ENCODE results near the gene DCTD.
"Not testable (repeated sequence)": the region's sequence is repeated elsewhere in the genome, so short reads cannot be mapped to it uniquely, and the experiment has no call there.

Gene DCTD

DNA sequence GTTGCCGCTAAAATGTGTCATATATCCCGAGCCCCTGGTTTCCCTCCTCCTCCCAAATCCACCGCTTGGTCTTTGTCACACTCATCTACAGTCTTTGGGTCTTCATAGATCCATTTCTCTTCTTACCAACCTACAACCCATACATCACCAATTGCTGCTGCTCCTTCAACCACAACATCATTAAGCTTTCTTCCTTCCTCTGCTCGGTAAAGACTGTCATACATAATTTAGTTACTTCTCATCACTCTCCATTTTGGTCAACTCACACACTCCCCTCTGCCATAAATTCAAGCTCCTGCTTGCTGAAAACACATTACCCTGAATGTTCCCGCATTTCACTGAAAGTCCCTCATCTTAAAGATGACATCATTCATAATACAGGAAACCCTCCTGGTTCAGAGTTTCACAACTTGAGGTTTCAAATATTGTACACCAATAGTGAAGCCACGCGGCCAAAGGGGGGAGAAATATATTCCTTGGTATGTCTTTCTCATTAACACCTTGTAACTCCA lies 1.7 kb upstream of the DCTD start:
- no peak for DNase-seq

- DNase-seq = no peak
Observed at GRCh38 chr4:182918044-182918607, 940 bp upstream of the DCTD start.

DNA sequence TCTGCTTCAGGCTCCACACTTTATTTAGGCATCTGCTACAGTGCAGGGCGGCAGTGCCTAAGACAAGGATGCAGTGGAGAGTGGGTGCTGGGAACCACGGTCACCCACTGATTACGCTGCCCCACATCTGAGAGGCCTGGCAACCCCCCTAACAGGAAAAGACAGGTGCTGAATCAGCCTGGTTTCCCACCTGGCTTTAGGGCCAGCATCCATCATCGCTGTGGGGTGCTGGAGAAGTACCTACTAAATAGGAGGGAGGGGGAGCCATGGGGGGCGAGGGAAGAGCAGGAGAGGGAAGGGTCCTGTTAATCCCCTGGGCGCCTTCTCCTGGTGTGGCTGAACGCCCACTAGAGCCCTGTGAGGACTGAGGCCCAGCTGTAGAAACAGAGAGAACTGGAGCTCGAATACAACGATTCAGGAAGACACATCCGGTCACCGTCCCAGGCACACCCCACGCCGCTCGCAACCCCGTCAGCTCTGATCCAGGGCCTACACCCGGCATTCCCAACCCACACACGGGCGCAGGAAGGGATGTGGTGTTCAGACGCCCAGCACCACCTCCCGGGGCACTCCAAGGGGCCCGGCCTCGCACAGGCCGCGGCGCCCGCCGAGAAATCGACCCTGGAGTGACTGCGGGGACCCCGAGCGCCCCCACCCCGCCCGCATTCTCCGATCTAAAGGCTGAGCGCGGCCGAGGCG lies 554 bp downstream of the DCTD start:
- no peak for DNase-seq

DNA sequence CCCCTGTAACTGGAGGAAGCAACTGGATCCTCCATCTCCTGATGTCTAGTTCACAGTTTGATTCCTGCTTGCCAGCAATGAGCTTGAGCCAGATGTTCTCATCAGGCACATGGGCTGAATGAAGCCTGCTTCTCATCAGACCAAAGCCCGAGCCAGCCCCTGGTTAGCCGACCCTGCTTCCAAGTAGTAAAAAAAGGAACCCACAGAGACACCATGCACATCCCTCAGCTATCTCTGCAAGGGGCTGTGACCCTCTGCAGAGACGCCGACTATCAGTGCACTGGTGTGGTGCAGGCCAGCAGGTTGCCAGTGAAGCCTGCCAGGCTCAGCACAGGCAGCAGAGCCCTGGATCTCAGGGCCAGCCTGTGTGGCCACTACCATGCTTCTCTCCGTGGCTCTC lies 2.8 kb downstream of the DCTD start:
- no peak for DNase-seq

DNA sequence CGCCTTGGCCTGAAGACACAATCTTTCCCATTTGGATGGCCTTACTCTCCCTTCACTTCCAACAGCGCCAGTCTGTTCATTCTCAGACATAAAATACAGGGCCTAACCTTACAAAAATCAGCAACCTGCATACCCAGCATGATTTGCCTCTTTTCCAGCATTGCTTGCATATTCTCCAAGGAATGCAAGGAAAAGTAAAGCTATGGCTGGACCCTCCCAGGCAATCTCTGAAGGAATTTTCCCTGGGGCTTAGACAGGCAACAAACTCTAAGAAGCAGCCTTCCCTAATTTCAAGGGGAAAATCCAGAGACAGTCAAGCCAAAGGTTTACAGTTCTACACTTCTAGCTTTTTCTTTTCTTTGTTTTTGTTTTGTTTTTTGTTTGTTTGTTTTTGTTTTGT lies 3.6 kb downstream of the DCTD start:
- DNase-seq = no peak

DNA sequence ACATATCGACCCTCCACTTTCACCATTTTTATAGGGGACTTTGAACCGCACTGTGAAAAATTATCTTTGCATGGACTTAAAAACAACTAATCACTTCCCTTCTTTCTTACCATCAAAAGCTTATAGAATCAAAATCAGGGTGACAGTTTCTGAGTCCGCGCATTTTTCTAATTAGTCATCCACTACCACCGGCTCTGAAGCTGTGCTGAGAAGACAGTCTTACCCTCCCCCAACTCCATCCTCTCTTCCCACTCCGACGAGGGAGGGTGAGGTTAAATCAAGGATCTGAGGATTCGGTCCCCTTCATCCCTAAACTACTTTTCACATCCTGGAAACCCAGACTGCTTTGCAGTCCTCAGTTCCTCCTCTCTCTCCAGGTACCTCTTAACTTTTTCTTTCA lies 4.2 kb downstream of the DCTD start:
- DNase-seq = no peak

GRCh38 chr4:182908124-182908523 lies 9.1 kb downstream of the DCTD start:
- no peak for DNase-seq

- DNase-seq = no peak
Observed at GRCh38 chr4:182907396-182907795, 9.8 kb downstream of the DCTD start.

DNA sequence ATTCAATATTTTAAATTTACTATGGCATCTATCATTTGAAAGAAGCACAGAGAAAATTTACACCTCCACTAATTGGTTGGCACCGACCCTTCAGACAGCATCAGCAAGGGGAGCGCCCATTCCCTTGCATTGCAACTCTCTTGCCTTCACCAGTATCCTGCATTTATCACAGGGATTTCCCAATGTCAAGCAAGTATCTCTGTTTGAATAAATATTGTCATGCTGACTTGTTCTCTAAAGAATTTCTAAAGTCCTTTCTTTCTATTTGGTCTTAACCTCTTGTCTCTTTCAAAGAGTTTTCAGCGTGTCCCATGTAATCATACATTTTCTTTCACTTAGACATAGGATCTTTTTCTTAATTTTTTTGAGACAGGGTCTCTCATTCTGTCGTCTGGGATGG lies 10.4 kb downstream of the DCTD start:
- DNase-seq = no peak

DNA sequence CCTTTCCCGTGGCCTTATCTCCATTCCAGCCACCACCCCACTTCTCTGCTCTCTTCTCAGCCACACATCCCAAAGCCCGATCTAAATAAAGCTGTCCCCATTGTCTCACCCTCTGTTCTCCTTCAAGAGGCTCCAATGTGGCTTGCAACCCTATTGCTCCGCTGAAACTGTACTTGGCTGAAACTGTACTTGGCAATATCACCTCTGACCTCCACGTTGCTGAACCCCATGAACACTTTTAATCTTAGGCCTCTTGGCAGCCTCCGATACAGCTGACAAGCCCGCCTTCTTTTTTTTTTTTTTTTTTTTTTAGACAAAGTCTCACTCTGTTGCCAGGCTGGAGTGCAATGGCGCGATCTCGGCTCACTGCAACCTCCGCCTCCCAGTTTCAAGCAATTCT lies 12.1 kb downstream of the DCTD start:
- no peak for DNase-seq

GRCh38 chr4:182904211-182904761 lies 12.9 kb downstream of the DCTD start:
- DNase-seq = no peak

- DNase-seq = no peak
Observed at GRCh38 chr4:182903013-182903412, 14.2 kb downstream of the DCTD start.

- no peak for DNase-seq
Observed at GRCh38 chr4:182901337-182901736, 15.8 kb downstream of the DCTD start.

DNA sequence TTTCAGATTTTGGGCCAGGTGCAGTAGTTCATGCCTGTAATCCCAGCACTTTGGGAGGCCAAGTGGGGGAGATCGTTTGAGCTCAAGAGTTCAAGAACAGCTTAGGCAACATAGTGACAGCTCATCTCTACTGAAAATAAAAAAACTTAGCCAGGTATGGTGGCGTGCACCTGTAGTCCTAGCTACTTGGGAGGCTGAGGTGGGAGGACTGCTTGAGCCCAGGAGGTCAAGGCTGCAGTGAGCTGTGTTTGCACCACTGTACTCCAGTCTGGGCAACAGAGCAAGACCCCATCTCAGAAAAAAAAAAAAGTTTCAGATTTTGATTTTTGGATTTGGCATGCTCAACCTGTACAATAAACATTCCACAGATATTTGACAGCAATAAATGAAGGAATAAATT lies 17.2 kb downstream of the DCTD start:
- DNase-seq = not testable (repeated sequence)

- no peak for DNase-seq
Observed at GRCh38 chr4:182898479-182898799, 18.7 kb downstream of the DCTD start.

DNA sequence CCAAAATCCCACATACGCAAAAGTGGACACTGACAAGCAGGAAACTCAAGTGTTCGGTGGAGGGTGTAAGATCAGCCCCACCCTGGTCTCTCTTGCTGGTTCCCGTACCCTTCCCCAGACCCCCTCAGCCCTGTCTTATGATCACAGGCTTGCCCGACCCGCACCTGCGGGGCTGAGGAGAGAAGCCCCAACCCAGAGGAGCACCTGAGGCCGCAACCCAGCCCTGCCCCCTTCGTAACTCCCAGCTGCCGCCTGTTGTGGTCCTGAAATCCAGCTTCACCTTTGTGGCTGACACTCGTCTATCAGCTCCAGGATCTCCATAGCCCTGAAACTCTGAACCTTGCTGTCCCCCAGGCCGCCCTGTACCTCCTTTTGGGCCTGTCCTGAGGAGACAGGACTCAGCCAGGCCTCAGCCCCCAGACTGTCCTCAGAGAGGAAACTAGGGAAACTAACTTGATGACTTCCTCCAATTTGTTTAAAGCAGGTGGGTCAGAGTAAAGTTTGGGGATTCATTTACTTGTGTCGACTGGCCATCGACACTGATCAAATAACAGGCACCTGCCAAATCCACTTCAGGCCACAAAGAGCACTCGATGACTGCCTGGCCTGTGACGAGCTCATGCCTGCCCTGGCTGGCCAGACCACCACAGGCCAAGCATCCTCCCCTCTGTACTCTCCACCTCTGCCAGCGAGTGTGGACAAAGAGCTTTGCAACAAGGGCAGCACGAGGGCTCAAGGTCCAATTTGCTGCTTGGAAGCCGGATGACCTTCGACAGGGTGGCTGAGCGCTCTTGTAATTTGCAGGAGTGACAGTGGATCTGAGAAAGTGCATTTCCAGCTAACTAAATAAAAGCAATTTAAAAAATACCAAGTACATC lies 19.3 kb downstream of the DCTD start:
- DNase-seq = no peak

GRCh38 chr4:182896421-182896820 lies 20.8 kb downstream of the DCTD start:
- no peak for DNase-seq

GRCh38 chr4:182895791-182896292 lies 21.3 kb downstream of the DCTD start:
- no peak for DNase-seq

- no peak for DNase-seq
Observed at GRCh38 chr4:182894681-182895275, 22.4 kb downstream of the DCTD start.

GRCh38 chr4:182893474-182894080 lies 23.6 kb downstream of the DCTD start:
- DNase-seq = no peak

GRCh38 chr4:182893047-182893446 lies 24.1 kb downstream of the DCTD start:
- no peak for DNase-seq

DNA sequence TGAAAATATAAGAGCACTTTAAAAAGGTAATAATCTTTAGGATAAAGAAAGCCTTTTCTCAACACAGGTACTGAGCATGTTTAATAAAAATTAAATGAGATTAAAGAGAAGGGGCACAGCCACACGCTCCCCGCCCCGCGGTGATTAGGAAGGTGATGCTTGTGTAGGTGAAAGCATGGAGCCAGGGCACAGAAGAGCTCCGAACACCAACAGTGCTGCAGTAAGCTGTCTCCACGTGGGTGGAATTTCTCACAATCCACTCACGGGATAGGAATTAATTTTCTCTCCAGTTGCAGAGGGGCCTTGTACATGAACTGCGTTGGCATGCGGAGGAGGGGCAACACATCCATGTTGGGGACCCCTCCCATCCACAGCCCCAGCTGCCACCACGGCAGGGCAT lies 27.0 kb downstream of the DCTD start:
- DNase-seq = no peak

DNA sequence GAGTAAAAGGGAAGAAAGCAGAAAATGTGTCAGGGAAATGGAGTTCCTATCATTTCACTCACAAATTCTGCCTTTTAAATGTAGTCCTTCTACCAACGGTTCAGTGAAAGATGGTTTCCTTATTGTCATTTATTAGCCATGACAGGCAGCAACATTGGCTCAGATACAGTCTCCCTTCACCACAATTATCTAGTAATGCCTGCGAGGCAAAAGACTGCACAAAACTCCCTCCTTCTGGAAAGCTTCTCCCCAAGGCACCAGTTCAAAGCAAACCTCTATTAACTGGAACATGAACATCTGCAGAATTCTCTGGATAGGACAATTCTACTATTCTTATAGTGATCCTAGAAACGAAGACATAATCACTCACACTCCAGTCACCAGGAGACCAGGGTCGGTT lies 28.3 kb downstream of the DCTD start:
- no peak for DNase-seq
